GM19099 (cell line): ENCODE results near the gene FAM222A.

ENCODE experiments used
- POLR2A ChIP-seq: IDR thresholded peaks from 3 replicates; pipeline ENCODE4 v1.6.1; 2011; ENCODE audit warnings: low read depth; ENCODE audit not compliant: insufficient read length; ENCODE audit errors: extremely low read depth

FAM222A gene

GRCh38 chr12:109703684-109704083 lies 9.9 kb upstream of the FAM222A start:
- TF ChIP-seq POLR2A, result no peak

DNA sequence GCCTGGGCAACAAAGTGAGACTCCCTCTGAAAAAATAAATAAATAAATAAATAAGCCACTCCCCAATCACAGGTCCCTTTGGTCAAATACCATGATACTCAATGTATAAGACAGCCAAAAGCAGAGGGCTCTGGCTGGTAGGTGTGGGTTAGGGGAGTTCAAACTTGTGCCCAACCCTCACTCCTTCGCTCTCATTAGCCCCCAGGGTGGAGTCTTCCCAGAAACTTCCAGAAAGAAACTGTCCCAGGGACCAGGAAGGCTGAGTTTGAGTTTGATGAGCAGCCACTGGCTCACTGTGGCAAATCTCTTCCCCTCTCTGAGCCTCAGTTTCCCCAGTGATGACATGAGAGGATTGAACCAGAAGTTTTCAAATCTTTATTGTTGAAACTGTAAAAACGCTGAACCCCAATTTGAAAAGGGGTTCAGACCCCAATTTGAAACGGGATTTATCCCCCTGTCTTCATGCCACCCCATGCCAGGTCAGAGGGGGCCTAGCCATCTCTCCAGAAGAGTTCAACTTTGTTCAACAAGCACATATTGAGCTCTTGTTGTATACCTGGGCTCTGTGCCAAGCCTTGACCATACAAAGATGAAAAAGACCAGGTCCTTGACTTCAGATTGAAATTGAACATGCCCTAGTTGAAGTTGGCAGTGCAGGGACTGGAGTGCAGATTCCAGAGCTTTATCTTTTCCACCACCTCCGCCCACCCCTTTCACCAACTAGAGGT lies 9.1 kb upstream of the FAM222A start:
- TF ChIP-seq POLR2A, result no peak

DNA sequence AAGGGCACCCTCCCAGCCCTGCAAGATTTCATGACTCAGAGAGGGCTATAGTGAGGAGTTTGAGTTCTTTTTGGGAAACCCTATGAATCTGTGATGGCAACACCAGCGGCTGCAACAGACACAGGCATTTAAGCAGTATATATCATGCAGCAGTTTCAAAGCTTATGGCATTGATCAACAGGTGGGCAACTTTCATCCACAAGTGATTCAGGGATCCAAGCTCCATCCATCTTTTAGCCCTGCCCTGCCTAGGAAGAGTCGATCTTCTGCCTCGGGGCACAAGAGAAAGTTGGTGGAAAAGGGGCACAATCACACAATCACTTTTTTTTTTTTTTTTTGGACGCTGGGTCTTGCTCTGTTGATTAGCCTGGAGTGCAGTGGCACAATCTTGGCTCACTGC lies 8.3 kb upstream of the FAM222A start:
- no peak for TF ChIP-seq POLR2A

DNA sequence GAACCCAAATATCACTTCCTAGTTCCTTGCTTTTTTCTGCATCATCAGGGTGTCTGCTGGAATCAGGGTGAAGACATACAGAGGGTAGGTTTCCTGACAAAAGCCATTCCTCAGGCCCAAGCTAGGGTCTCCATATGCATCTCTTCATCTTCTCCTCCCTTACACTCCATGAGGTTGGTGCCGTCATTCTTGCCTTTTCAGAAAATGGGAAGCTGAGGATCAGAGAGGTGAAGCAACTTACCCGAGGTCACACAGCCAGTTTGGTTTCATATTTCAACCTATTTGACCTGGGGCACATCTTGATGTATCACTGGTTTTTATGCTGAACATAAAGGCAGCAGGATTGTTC lies 7.3 kb upstream of the FAM222A start:
- TF ChIP-seq POLR2A, result no peak

GRCh38 chr12:109706747-109707469 lies 6.7 kb upstream of the FAM222A start:
- no peak for TF ChIP-seq POLR2A

- no peak for TF ChIP-seq POLR2A
Measured at GRCh38 chr12:109707470-109707821, 6.2 kb upstream of the FAM222A start.

DNA sequence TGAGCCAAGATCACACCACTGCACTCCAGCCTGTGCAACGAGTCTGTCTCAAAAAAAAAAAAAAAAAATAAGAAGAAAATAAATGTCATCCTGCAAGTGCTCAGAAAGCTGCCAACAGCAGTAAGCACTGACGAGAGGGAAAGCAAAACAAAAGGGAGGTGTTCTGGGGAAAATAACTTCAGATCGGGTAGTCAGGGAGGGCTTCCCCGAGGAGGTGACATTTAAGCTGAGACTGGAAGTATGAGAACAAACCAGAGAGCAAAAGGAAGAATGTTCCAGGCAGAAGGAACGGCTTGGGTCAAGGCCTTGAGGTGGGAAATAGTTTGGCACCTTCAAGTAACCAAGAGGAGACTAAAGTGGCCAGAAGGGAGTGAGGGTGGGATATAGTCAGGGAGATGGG lies 4.7 kb upstream of the FAM222A start:
- no peak for TF ChIP-seq POLR2A

DNA sequence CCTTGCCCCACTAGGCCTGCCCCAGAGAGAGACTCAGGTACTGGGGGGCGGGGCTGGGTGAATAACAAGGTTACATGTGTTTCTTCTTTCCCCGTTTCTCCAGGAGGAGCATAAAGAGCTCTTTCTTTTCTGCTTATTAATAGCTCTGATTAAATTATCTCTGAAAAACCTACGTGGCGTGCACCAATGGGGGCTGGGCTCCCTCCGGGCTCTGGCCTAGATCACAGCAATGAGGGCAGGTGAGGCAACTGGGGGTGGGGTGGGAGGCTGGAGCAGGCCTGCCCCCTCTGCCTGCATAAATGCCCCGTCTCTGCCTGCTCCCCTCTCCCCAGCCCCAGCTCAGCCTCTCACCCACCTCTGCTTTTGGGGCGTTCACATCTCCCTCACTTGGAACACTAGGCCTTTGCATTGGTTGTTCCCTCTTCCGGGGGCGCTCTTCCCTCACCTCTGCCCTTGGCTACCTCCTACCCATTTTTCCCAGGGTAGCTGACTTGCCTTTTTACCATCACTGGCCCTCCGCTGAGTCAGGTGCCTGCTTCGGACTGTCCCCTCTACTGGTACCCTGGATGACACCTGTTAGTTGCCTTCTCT lies 4.1 kb upstream of the FAM222A start:
- TF ChIP-seq POLR2A, result no peak

DNA sequence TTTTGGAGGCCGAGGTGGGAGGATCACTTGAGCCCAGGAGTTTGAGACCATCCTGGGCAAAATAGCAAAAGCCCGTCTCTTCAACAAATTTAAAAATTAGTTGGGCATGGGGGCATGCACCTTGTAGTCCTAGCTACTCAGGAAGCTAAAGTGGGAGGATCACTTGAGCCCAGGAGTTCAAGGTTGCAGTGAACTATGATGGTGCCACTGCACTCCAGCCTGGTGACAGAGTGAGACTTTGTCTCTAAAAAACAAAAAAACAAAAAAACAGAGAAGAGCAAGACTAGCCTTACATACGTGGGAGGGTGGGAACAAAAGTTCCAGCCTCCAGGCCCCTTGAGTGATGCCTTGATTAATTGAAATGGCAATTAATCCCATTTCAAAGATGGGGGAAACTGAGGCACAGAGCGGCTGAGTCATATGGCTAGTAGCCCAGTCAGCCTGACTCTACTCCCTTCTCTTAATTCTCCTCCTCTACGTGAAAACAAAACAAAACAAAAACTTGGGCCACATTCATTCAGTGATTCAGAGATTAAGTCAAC lies 3.3 kb upstream of the FAM222A start:
- TF ChIP-seq POLR2A, result no peak

DNA sequence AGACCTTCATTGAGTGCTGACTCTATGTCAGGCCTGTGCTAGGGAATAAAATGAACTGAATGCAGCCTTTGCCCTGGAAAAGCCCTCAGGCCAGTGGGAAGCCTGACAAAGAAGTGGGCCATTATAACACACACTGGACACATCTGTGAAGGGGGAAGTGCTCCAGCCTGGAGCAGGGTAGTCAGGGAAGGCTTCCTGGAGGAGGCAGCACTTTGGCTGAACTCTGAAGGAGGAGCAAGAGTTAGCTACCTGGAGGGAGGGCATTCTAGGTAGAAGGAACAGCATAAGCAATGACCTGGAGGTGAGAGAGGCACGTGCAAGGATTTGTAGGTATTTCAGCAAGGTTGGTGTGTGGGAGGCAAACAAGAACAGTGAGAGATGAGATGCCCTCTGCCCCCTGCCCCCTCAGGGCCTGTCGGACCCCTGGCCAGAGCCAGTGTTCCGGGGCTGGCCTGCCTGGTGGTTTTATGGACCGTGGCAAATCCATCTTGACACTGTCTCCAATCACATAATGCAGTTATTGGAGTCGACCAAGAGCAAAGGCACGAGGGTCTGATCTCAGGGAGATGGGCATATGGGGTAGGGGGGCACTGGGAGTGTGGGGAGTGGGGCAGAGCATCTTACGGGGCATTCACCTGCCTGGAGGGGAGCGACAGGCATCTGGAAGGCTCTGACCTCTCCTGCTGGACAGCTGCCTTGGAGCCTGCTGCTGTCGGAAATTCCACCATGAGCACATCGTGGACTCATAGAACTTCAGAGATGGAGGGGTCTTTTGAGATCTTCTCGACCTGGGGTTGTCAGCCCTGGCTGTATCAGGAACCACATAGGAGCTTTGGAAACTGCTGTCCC lies 2.7 kb upstream of the FAM222A start:
- no peak for TF ChIP-seq POLR2A

- no peak for TF ChIP-seq POLR2A
Measured at GRCh38 chr12:109711596-109712461, 1.8 kb upstream of the FAM222A start.

DNA sequence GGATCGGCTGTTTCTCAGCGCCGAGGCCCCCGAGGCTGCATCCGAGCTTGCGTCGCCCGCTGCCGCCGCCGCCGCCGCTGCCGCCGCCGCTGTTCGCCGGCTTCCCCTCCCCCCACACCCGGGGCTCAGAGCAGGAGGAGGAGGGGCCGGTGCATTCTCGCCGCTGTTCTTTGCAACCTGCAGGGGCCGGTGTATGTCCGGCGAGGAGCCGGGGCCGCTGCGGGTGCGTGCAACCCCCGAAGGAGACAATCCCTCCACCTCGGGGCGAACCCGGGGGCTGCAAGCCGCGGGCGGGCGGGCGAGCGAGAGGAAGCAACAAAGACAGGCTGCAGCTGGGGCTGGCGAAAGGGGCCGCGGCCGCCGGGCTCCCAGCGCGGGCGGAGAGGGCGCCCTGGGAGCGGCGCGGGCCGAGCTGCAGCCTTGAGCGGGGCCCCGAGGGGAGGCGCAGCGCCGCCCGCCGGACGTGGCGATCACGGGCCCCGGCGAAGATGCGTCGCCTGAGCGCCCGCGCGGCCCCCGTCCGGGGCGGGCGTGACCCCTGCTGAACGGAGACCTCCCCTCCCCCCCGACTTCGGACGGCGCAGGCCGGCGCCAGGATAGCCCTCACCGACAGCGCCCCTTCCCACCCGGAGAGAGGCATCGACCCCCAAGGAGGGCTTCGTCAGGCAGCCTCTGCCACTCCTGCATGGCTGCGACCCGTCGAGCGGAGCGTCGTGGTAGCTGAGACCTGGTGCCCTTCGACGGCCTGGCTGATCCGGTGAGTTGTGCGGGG lies 702 bp downstream of the FAM222A start:
- TF ChIP-seq POLR2A, result no peak

DNA sequence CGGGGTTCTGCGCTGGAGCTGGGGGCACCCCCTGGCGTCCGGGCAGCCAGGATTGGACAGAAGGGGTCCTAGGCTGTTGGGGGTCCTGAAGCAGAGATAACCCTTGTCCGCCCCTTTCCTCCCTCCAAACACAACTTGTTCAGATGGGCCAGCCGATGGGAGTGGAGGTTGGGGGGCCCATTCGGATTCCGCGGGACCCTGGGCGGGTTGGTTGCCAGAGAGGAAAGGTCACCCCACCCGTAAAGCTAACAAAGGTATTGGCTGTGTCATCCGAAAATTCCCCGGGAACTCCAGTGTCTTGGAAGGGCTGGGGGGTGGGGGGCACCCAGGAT lies 1.3 kb downstream of the FAM222A start:
- TF ChIP-seq POLR2A, result no peak

- no peak for TF ChIP-seq POLR2A
Measured at GRCh38 chr12:109715310-109716091, 1.9 kb downstream of the FAM222A start.

DNA sequence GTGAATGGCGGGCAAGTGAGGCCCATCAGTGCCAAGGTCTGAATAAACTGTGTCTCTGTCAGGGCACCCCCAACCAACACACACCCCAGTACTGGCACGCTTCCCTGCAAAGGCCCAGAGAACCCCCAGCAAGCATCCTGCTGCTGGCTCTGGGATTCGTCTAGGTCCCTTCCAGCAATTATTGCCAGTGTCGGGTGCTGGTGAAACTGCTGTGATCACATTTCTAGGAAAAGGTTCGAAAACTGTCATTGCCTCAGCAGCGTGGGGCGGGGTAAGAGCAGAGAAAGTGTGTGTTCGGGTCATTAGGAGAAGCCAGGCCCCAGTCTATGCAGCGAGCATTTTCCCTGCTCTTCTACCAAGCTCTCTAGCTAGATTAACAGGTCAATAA lies 2.5 kb downstream of the FAM222A start:
- TF ChIP-seq POLR2A, result no peak
